Panc1 (cell line): Measurements from ENCODE around the gene ADCY7. TPM values are rescaled to one million over a fixed set of nuclear protein-coding genes. Genes with fewer than 3 reads are reported as not detected.

ENCODE experiments used
- ATAC-seq: fragments of 200-7000 bp; cut with Tn5 transposase; 2 replicates; pipeline ENCODE4 v1.9.1; 2020; ENCODE audit warnings: mild to moderate bottlenecking, moderate library complexity
- BruUV-seq: library from RNA; stranded (reverse); fragments of 400-500 nt; replicated peaks from 2 replicates; lab custom pipeline; 2021; lab: Mats Ljungman, UMichigan
- CTCF ChIA-PET: fragments of 300-600 bp; sonication (Branson Sonifier 250); formaldehyde crosslinking; loops from one replicate; lab custom pipeline; 2022; ENCODE audit warnings: antibody characterized with exemption; lab: Charles Lee
- POLR2A ChIA-PET: fragments of 300-600 bp; sonication (Branson Sonifier 250); formaldehyde crosslinking; loops from one replicate; lab custom pipeline; 2022; ENCODE audit warnings: antibody characterized with exemption; lab: Charles Lee
- DNase-seq: peaks from one replicate; pipeline ENCODE4 v3.0.0-alpha.2; 2010; ENCODE audit warnings: low read depth, low spot score
- H3K27ac ChIP-seq: 2 replicates; pipeline ENCODE4 v1.5.1; 2011; ENCODE audit warnings: mild to moderate bottlenecking, low read length, inconsistent platforms
- H3K27me3 ChIP-seq: fragments of 200-500 bp; sonication (Bioruptor generic); 2 replicates; pipeline ENCODE4 v1.6.0; 2014; ENCODE audit warnings: low read length, inconsistent platforms; ENCODE audit not compliant: control insufficient read depth, insufficient read depth
- H3K36me3 ChIP-seq: fragments of 200-500 bp; sonication (Bioruptor generic); 2 replicates; pipeline ENCODE4 v1.5.1; 2014; ENCODE audit warnings: inconsistent platforms, mild to moderate bottlenecking, low read length, moderate library complexity; ENCODE audit not compliant: control insufficient read depth, insufficient read depth
- H3K4me1 ChIP-seq: 2 replicates; pipeline ENCODE4 v1.5.1; 2011; ENCODE audit warnings: inconsistent platforms, mild to moderate bottlenecking, low read length, moderate library complexity; ENCODE audit not compliant: control insufficient read depth, insufficient read depth
- H3K4me3 ChIP-seq, 2 experiments: 2 replicates each; pipeline ENCODE4 v1.5.1; 2011 to 2012; ENCODE audit warnings: low read depth in 2 of 2, low read length in 2 of 2, mild to moderate bottlenecking in 2 of 2, inconsistent platforms in 1 of 2, moderate library complexity in 1 of 2
- H3K9me3 ChIP-seq: fragments of 200-500 bp; sonication (Bioruptor generic); 2 replicates; pipeline ENCODE4 v1.5.1; 2014; ENCODE audit warnings: low read depth, mild to moderate bottlenecking, inconsistent platforms, low read length, moderate library complexity; ENCODE audit not compliant: control insufficient read depth, insufficient read depth
- CTCF ChIP-seq: fragments of 450-650 bp; IDR thresholded peaks from 2 replicates; pipeline ENCODE4 v1.5.1; 2017; ENCODE audit warnings: mild to moderate bottlenecking
- POLR2AphosphoS5 ChIP-seq: IDR thresholded peaks from 2 replicates; pipeline ENCODE4 v1.6.1; 2012; ENCODE audit warnings: mild to moderate bottlenecking, low read depth, low read length, moderate library complexity
- SIN3A ChIP-seq: IDR thresholded peaks from 2 replicates; pipeline ENCODE4 v1.6.1; 2012; ENCODE audit warnings: low read depth, mild to moderate bottlenecking, low read length, moderate library complexity, borderline replicate concordance; ENCODE audit not compliant: insufficient read depth
- TCF7L2 ChIP-seq: IDR thresholded peaks from 2 replicates; pipeline ENCODE4 v1.6.1; 2011; ENCODE audit warnings: mild to moderate bottlenecking, low read depth, low read length, inconsistent platforms
- in situ Hi-C: cut with HindIII; loops from 2 replicates; pipeline ENCODE4 v1.10.0; 2016; ENCODE audit warnings: low sequenced_read_pairs, low pct_unique_long_range_greater_than_20kb
- intact Hi-C: fragments of 100-400 bp; cut with micrococcal nuclease; formaldehyde crosslinking; loops from one replicate; pipeline ENCODE4 v1.10.0; 2022; ENCODE audit not compliant: unreplicated experiment
- total RNA-seq: library from RNA; stranded (reverse); gene quantifications from one replicate; pipeline ENCODE4 v1.2.1, GENCODE V29; 2021; ENCODE audit not compliant: unreplicated experiment
- TF ChIP-seq, protein P1 (sequence below), 2 experiments: IDR thresholded peaks; 2 replicates each; pipeline ENCODE4 v1.6.1; 2011 to 2012; ENCODE audit warnings: low read depth in 2 of 2, control low read depth in 1 of 2, low read length in 1 of 2, mild to moderate bottlenecking in 1 of 2, moderate library complexity in 1 of 2; ENCODE audit not compliant: insufficient read depth in 1 of 2

Gene ADCY7
- total RNA-seq, 1 experiment from 2014 or later, result 6.3 TPM

DNA sequence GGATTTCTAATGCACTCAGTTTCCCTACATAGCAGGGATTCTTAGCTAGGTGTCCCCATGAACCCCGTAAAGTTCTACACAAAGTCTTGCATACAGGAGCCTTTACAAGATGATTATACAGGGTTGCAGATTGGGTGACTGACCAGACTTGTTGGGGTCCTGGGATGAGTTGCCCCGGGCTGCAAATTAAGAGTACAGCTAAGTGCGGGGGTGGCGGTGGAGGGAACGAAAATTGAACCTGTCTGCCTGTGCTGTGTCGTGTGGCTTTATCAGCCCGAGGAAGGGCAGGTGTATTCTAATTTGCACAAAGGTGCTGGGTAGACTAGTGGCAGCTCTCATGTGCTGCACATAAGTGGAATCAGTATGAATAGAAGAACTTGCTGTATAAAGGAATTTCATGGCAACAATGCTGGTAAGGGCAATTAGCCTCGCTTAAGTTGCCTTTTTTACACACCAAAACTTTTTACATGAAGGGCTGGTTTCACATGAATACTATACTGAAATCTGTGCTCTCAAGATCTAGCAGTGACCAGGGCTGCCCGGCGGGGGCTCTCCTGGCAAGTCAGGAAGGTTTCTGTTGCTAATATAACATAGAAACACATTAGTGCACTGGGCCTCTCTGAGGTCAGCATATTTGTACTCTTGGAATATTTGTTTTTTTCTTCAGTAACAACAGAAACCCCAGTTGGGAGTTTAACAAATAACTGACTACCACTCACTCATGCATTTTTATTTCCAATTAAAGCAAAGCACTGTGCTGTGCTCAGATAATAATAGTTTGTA lies 50.7 kb downstream of the ADCY7 start:
- ATAC-seq (no peak), DNase-seq (no peak)
- Histone ChIP-seq H3K4me1 (no peaks in the 10 kb centered on the region), H3K27ac (no peak overlapping the region), H3K9me3 (no peaks in the 10 kb centered on the region), H3K4me3 (no peak overlapping the region), H3K36me3 (peaks cover 18% of the 10 kb centered on the region), H3K27me3 (no peaks in the 10 kb centered on the region)
- no TSS peak for BruUV-seq
- ChIA-PET CTCF (no interaction called here), POLR2A (no interaction called here)
- intact Hi-C loops (no loop called here), in situ Hi-C loops (no loop called here)
- TF ChIP-seq CTCF, result no peak
- no peak for TF ChIP-seq TCF7L2
- no peak for TF ChIP-seq SIN3A
- no peak for TF ChIP-seq POLR2AphosphoS5
- TF ChIP-seq, protein P1, sequence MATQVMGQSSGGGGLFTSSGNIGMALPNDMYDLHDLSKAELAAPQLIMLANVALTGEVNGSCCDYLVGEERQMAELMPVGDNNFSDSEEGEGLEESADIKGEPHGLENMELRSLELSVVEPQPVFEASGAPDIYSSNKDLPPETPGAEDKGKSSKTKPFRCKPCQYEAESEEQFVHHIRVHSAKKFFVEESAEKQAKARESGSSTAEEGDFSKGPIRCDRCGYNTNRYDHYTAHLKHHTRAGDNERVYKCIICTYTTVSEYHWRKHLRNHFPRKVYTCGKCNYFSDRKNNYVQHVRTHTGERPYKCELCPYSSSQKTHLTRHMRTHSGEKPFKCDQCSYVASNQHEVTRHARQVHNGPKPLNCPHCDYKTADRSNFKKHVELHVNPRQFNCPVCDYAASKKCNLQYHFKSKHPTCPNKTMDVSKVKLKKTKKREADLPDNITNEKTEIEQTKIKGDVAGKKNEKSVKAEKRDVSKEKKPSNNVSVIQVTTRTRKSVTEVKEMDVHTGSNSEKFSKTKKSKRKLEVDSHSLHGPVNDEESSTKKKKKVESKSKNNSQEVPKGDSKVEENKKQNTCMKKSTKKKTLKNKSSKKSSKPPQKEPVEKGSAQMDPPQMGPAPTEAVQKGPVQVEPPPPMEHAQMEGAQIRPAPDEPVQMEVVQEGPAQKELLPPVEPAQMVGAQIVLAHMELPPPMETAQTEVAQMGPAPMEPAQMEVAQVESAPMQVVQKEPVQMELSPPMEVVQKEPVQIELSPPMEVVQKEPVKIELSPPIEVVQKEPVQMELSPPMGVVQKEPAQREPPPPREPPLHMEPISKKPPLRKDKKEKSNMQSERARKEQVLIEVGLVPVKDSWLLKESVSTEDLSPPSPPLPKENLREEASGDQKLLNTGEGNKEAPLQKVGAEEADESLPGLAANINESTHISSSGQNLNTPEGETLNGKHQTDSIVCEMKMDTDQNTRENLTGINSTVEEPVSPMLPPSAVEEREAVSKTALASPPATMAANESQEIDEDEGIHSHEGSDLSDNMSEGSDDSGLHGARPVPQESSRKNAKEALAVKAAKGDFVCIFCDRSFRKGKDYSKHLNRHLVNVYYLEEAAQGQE (IDR thresholded peaks at IDR 0.05; ENCODE audit: insufficient read depth in 1 of 2, low read depth in 2 of 2, low read length in 1 of 2), result no peak

GRCh38 chr16:50318796-50319578 lies 52.6 kb downstream of the ADCY7 start:
- no peak for ATAC-seq
- ChIA-PET POLR2A (no interaction called here), CTCF (no interaction called here)
- Histone ChIP-seq H3K36me3 (peaks cover 21% of the 10 kb centered on the region), H3K4me1 (no peaks in the 10 kb centered on the region), H3K27ac (no peak overlapping the region), H3K4me3 (no peak overlapping the region), H3K27me3 (no peaks in the 10 kb centered on the region), H3K9me3 (no peaks in the 10 kb centered on the region)
- in situ Hi-C loops, result no loop called here
- no peak for DNase-seq
- BruUV-seq, result no TSS peak
- TF ChIP-seq POLR2AphosphoS5 (no peak), CTCF (no peak), SIN3A (no peak), TCF7L2 (no peak)
- TF ChIP-seq, protein P1 (IDR thresholded peaks at IDR 0.05; ENCODE audit: insufficient read depth in 1 of 2, low read depth in 2 of 2, low read length in 1 of 2), result no peak
- intact Hi-C loops, result no loop called here
